ENCODE results near the gene CDC42EP5. TPM values are rescaled to one million over a fixed set of nuclear protein-coding genes. Genes with fewer than 3 reads are reported as not detected.

CDC42EP5 gene
- total and polyA plus RNA-seq, 10 of the 15 experiments (the other 5 are each of a cell fraction or from before 2014, with no cell fraction given) = 0.42 to 1.8 (median 1.4) TPM; not detected in 6

- Histone ChIP-seq H3K27me3 (replicated peaks in 1 of 2; ENCODE audit: control insufficient read depth in 2 of 2, insufficient read depth in 2 of 2, low read length in 1 of 2) (no peaks in the 10 kb centered on the region), H3K9ac (ENCODE audit: control insufficient read depth, insufficient read depth, low read length) (no peak overlapping the region), H4K20me1 (ENCODE audit: control insufficient read depth, insufficient read depth) (no peaks in the 10 kb centered on the region), H2AFZ (ENCODE audit: control insufficient read depth, low read depth, low read length) (no peak overlapping the region), H3K36me3 (ENCODE audit: control insufficient read depth in 2 of 2, insufficient read depth in 2 of 2, low read length in 1 of 2) (no peaks in the 10 kb centered on the region), H3K4me2 (ENCODE audit: control insufficient read depth, insufficient read depth) (no peak overlapping the region), H3K9me3 (replicated peaks; ENCODE audit: control insufficient read depth, insufficient read depth, low read length) (no peaks in the 10 kb centered on the region), H3K27ac (ENCODE audit: control insufficient read depth, insufficient read depth) (no peak overlapping the region), H3K4me1 (ENCODE audit: control insufficient read depth, insufficient read depth, low read length) (peaks cover 7% of the 10 kb centered on the region; the same call in 1 of the 2 replicates), H3K79me2 (ENCODE audit: control insufficient read depth, insufficient read depth, low read length) (no peaks in the 10 kb centered on the region), H3K4me3 (no peak overlapping the region)
- SMC1A ChIA-PET (ENCODE audit: uncharacterized antibody, unreplicated experiment) = interaction anchor here (1.2 to 7.3 kb wide), 3 partner anchors 142 to 196 kb away, joined by 4 to 118 read pairs (median 70); no protein-coding TSS in a partner anchor
- POLR2A ChIA-PET = no interaction called here
- CTCF ChIA-PET = interaction anchor here (0.6 to 8.5 kb wide), 13 partner anchors 12 to 831 kb away, joined by 3 to 236 read pairs (median 4); partner anchors contain the start of genes LENG8 and LENG9
- RAD21 ChIA-PET (ENCODE audit: unreplicated experiment) = interaction anchor here (5.5 to 6.5 kb wide), 2 partner anchors 175 to 196 kb away, joined by 43 to 59 read pairs; no protein-coding TSS in a partner anchor
- FAIRE-seq = no peak
- in situ Hi-C loops (cut with MboI) (loop anchor here (5.0 to 10.0 kb wide), 3 partner anchors 175 to 447 kb away; no protein-coding TSS in a partner anchor), intact Hi-C loops (cut with micrococcal nuclease; ENCODE audit: unreplicated experiment) (loop anchor here (10.0 kb wide), 1 partner anchor 437 kb away; no protein-coding TSS in a partner anchor)
- WGBS (ENCODE audit: insufficient coverage, insufficient replicate concordance, low lambda C conversion rate, missing lambda C conversion rate) = 67% methylated on average over 3 of the region's 3 CpGs
- DNase-seq (ENCODE audit: low read depth, low spot score) = no peak
- BruUV-seq (replicated peaks) = no TSS peak
- no peak for ATAC-seq
- TF ChIP-seq BCL11A (IDR thresholded peaks at IDR 0.05; ENCODE audit: low read depth, low read length) (no peak), ETV6 (conservative IDR thresholded peaks at IDR 0.05 in 1 of 2, IDR thresholded peaks at IDR 0.05 in 1 of 2; ENCODE audit: borderline replicate concordance in 1 of 2, low read depth in 1 of 2) (no peak), NFXL1 (IDR thresholded peaks at IDR 0.05; ENCODE audit: borderline replicate concordance) (no peak), CHD2 (IDR thresholded peaks at IDR 0.05; ENCODE audit: borderline replicate concordance, low read depth, low read length) (no peak), ATF7 (IDR thresholded peaks at IDR 0.05; ENCODE audit: low read depth) (no peak), SMC3 (IDR thresholded peaks at IDR 0.05; ENCODE audit: borderline replicate concordance, low read length) (no peak), ZNF217 (IDR thresholded peaks at IDR 0.05) (no peak), PAX8 (IDR thresholded peaks at IDR 0.05) (no peak), NBN (IDR thresholded peaks at IDR 0.05) (no peak), CBX3 (IDR thresholded peaks at IDR 0.05; ENCODE audit: borderline replicate concordance, low read depth) (no peak)
- TF ChIP-seq, protein P1, sequence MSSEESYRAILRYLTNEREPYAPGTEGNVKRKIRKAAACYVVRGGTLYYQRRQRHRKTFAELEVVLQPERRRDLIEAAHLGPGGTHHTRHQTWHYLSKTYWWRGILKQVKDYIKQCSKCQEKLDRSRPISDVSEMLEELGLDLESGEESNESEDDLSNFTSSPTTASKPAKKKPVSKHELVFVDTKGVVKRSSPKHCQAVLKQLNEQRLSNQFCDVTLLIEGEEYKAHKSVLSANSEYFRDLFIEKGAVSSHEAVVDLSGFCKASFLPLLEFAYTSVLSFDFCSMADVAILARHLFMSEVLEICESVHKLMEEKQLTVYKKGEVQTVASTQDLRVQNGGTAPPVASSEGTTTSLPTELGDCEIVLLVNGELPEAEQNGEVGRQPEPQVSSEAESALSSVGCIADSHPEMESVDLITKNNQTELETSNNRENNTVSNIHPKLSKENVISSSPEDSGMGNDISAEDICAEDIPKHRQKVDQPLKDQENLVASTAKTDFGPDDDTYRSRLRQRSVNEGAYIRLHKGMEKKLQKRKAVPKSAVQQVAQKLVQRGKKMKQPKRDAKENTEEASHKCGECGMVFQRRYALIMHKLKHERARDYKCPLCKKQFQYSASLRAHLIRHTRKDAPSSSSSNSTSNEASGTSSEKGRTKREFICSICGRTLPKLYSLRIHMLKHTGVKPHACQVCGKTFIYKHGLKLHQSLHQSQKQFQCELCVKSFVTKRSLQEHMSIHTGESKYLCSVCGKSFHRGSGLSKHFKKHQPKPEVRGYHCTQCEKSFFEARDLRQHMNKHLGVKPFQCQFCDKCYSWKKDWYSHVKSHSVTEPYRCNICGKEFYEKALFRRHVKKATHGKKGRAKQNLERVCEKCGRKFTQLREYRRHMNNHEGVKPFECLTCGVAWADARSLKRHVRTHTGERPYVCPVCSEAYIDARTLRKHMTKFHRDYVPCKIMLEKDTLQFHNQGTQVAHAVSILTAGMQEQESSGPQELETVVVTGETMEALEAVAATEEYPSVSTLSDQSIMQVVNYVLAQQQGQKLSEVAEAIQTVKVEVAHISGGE (CRISPR knock-in tag; IDR thresholded peaks at IDR 0.05) = no peak
- TF ChIP-seq, protein P2, sequence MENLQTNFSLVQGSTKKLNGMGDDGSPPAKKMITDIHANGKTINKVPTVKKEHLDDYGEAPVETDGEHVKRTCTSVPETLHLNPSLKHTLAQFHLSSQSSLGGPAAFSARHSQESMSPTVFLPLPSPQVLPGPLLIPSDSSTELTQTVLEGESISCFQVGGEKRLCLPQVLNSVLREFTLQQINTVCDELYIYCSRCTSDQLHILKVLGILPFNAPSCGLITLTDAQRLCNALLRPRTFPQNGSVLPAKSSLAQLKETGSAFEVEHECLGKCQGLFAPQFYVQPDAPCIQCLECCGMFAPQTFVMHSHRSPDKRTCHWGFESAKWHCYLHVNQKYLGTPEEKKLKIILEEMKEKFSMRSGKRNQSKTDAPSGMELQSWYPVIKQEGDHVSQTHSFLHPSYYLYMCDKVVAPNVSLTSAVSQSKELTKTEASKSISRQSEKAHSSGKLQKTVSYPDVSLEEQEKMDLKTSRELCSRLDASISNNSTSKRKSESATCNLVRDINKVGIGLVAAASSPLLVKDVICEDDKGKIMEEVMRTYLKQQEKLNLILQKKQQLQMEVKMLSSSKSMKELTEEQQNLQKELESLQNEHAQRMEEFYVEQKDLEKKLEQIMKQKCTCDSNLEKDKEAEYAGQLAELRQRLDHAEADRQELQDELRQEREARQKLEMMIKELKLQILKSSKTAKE (IDR thresholded peaks at IDR 0.05; ENCODE audit: low read depth, poor library complexity, severe bottlenecking) = no peak
- TF ChIP-seq, protein P3, sequence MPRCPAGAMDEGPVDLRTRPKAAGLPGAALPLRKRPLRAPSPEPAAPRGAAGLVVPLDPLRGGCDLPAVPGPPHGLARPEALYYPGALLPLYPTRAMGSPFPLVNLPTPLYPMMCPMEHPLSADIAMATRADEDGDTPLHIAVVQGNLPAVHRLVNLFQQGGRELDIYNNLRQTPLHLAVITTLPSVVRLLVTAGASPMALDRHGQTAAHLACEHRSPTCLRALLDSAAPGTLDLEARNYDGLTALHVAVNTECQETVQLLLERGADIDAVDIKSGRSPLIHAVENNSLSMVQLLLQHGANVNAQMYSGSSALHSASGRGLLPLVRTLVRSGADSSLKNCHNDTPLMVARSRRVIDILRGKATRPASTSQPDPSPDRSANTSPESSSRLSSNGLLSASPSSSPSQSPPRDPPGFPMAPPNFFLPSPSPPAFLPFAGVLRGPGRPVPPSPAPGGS (IDR thresholded peaks at IDR 0.05; ENCODE audit: borderline replicate concordance, insufficient read depth, low read depth, low read length, poor library complexity, severe bottlenecking) = no peak
Observed at GRCh38 chr19:54477650-54478049, 4.6 kb upstream of the CDC42EP5 start.

Measured in GM12878 (cell line).